IMR-90 (cell line): ENCODE measurements around the gene NTM. TPM values are rescaled to one million over a fixed set of nuclear protein-coding genes. Genes with fewer than 3 reads are reported as not detected.

Source experiments
- ATAC-seq: fragments of 200-7000 bp; cut with Tn5 transposase; 2 replicates; pipeline ENCODE4 v1.9.1; 2020; ENCODE audit warnings: low read depth, mild to moderate bottlenecking, moderate library complexity
- BruUV-seq: library from RNA; stranded (reverse); fragments of 400-500 nt; replicated peaks from 2 replicates; lab custom pipeline; 2021; lab: Mats Ljungman, UMichigan
- CTCF ChIA-PET: fragments of 300-600 bp; formaldehyde crosslinking; extraction: SDS; loops from one replicate; lab custom pipeline; 2021; ENCODE audit warnings: antibody characterized with exemption; lab: Yijun Ruan, JAX
- POLR2A ChIA-PET: fragments of 300-600 bp; sonication (Branson Sonifier 250); formaldehyde crosslinking; loops from one replicate; lab custom pipeline; 2022; ENCODE audit warnings: antibody characterized with exemption; ENCODE audit not compliant: unreplicated experiment; lab: Charles Lee
- DNase-seq: peaks from one replicate; pipeline ENCODE4 v3.0.0; 2013
- H2AFZ ChIP-seq: replicated peaks from 2 replicates; pipeline ENCODE3; 2013; ENCODE audit warnings: low read length, mild to moderate bottlenecking; ENCODE audit not compliant: poor library complexity
- H2AK5ac ChIP-seq: 2 replicates; pipeline ENCODE4 v1.6.1; 2013; ENCODE audit warnings: low read depth, low read length, inconsistent platforms
- H2AK9ac ChIP-seq: replicated peaks from 2 replicates; pipeline ENCODE3; 2013; ENCODE audit warnings: mild to moderate bottlenecking, low read depth, low read length, moderate library complexity; ENCODE audit not compliant: poor library complexity
- H2BK120ac ChIP-seq: 2 replicates; pipeline ENCODE4 v1.6.1; 2013; ENCODE audit warnings: low read depth, low read length, inconsistent platforms
- H2BK15ac ChIP-seq: 3 replicates; pipeline ENCODE4 v1.6.1; 2013; ENCODE audit warnings: low read depth, low read length, inconsistent platforms
- H2BK20ac ChIP-seq: 2 replicates; pipeline ENCODE4 v1.6.1; 2013; ENCODE audit warnings: low read depth, mild to moderate bottlenecking, inconsistent platforms, low read length, moderate library complexity
- H2BK5ac ChIP-seq: 2 replicates; pipeline ENCODE4 v1.6.1; 2013; ENCODE audit warnings: mild to moderate bottlenecking, low read depth, low read length, inconsistent platforms; ENCODE audit not compliant: poor library complexity, severe bottlenecking
- H3K14ac ChIP-seq: replicated peaks from 2 replicates; pipeline ENCODE4 v1.6.1; 2013; ENCODE audit warnings: low read depth, low read length, inconsistent platforms
- H3K18ac ChIP-seq: 2 replicates; pipeline ENCODE4 v1.6.1; 2013; ENCODE audit warnings: low read depth, low read length, control low read depth
- H3K23ac ChIP-seq: 2 replicates; pipeline ENCODE4 v1.6.1; 2013; ENCODE audit warnings: low read depth, low read length, inconsistent platforms
- H3K27ac ChIP-seq: 2 replicates; pipeline ENCODE4 v1.5.1; 2013; ENCODE audit warnings: mild to moderate bottlenecking, control low read depth, low read length; ENCODE audit not compliant: insufficient read depth
- H3K27me3 ChIP-seq: 2 replicates; pipeline ENCODE4 v1.6.1; 2013; ENCODE audit warnings: low read length; ENCODE audit not compliant: control insufficient read depth, insufficient read depth
- H3K36me3 ChIP-seq: 2 replicates; pipeline ENCODE4 v1.6.1; 2013; ENCODE audit warnings: low read length, mixed read lengths; ENCODE audit not compliant: control insufficient read depth, insufficient read depth
- H3K4ac ChIP-seq: 2 replicates; pipeline ENCODE4 v1.6.1; 2013; ENCODE audit warnings: low read depth, low read length, inconsistent platforms
- H3K4me1 ChIP-seq: 2 replicates; pipeline ENCODE4 v1.6.1; 2013; ENCODE audit warnings: low read length, mixed read lengths; ENCODE audit not compliant: control insufficient read depth, insufficient read depth
- H3K4me2 ChIP-seq: 2 replicates; pipeline ENCODE4 v1.6.1; 2013; ENCODE audit warnings: low read depth, mild to moderate bottlenecking, control low read depth, low read length, moderate library complexity
- H3K4me3 ChIP-seq: 2 replicates; pipeline ENCODE4 v1.5.1; 2013; ENCODE audit warnings: low read depth, mild to moderate bottlenecking, control low read depth, low read length, moderate library complexity; ENCODE audit not compliant: insufficient read depth
- H3K56ac ChIP-seq: 2 replicates; pipeline ENCODE4 v1.6.1; 2013; ENCODE audit warnings: low read length, inconsistent platforms; ENCODE audit not compliant: insufficient read depth; ENCODE audit errors: extremely low read depth
- H3K79me1 ChIP-seq, 2 experiments: 2 replicates each; pipeline ENCODE4 v1.6.1; 2013; ENCODE audit warnings: low read length in 2 of 2, inconsistent platforms in 1 of 2, low read depth in 1 of 2
- H3K9ac ChIP-seq: 2 replicates; pipeline ENCODE4 v1.6.1; 2013; ENCODE audit warnings: low read depth, low read length, control low read depth
- H3K9me1 ChIP-seq: 2 replicates; pipeline ENCODE4 v1.6.1; 2013; ENCODE audit warnings: low read length, inconsistent platforms; ENCODE audit not compliant: insufficient read depth
- H3K9me3 ChIP-seq: 2 replicates; pipeline ENCODE4 v1.6.1; 2013; ENCODE audit warnings: low read length; ENCODE audit not compliant: control insufficient read depth, insufficient read depth
- H4K20me1 ChIP-seq: 2 replicates; pipeline ENCODE4 v1.6.1; 2013; ENCODE audit warnings: low read length, inconsistent platforms; ENCODE audit not compliant: insufficient read depth
- H4K5ac ChIP-seq: 2 replicates; pipeline ENCODE4 v1.6.1; 2013; ENCODE audit warnings: mild to moderate bottlenecking, low read depth, low read length, control low read depth
- H4K8ac ChIP-seq, 2 experiments: 2 replicates each; pipeline ENCODE4 v1.6.1; 2013; ENCODE audit warnings: low read depth in 2 of 2, low read length in 2 of 2, control low read depth in 1 of 2, inconsistent platforms in 1 of 2
- H4K91ac ChIP-seq: 2 replicates; pipeline ENCODE4 v1.6.1; 2013; ENCODE audit warnings: low read depth, low read length, inconsistent platforms; ENCODE audit not compliant: insufficient read depth
- BHLHE40 ChIP-seq: fragments of 150-350 bp; IDR thresholded peaks from 2 replicates; pipeline ENCODE4 v1.6.1; 2016; ENCODE audit warnings: mild to moderate bottlenecking, low read depth, low read length
- CEBPB ChIP-seq: IDR thresholded peaks from 2 replicates; pipeline ENCODE4 v1.6.1; 2012; ENCODE audit warnings: low read depth, low read length, improper control_type of control experiment
- ELK1 ChIP-seq: fragments of 150-350 bp; IDR thresholded peaks from 2 replicates; pipeline ENCODE4 v1.6.1; 2016; ENCODE audit warnings: low read depth, mild to moderate bottlenecking, low read length, moderate library complexity, borderline replicate concordance
- FOS ChIP-seq: fragments of 150-350 bp; IDR thresholded peaks from 2 replicates; pipeline ENCODE4 v1.6.1; 2016; ENCODE audit warnings: low read depth, low read length
- MAFK ChIP-seq: IDR thresholded peaks from 2 replicates; pipeline ENCODE4 v1.6.1; 2012; ENCODE audit warnings: low read depth, low read length, improper control_type of control experiment
- MAZ ChIP-seq: IDR thresholded peaks from 2 replicates; pipeline ENCODE4 v1.6.1; 2012; ENCODE audit warnings: low read depth, mild to moderate bottlenecking, low read length, improper control_type of control experiment, moderate library complexity, borderline replicate concordance
- MXI1 ChIP-seq: IDR thresholded peaks from 2 replicates; pipeline ENCODE4 v1.6.1; 2012; ENCODE audit warnings: low read depth, mild to moderate bottlenecking, low read length, moderate library complexity, borderline replicate concordance
- NFE2L2 ChIP-seq: fragments of 150-350 bp; IDR thresholded peaks from 2 replicates; pipeline ENCODE4 v1.6.1; 2016; ENCODE audit warnings: low read depth, mild to moderate bottlenecking, low read length
- POLR2A ChIP-seq: IDR thresholded peaks from 2 replicates; pipeline ENCODE4 v1.6.1; 2012; ENCODE audit warnings: mild to moderate bottlenecking, low read depth, low read length
- RAD21 ChIP-seq: IDR thresholded peaks from 2 replicates; pipeline ENCODE4 v1.6.1; 2012; ENCODE audit warnings: low read length, improper control_type of control experiment
- RCOR1 ChIP-seq: IDR thresholded peaks from 2 replicates; pipeline ENCODE4 v1.6.1; 2012; ENCODE audit warnings: mild to moderate bottlenecking, low read length, improper control_type of control experiment; ENCODE audit not compliant: insufficient replicate concordance
- USF2 ChIP-seq: fragments of 150-350 bp; IDR thresholded peaks from 2 replicates; pipeline ENCODE4 v1.6.1; 2017; ENCODE audit warnings: mild to moderate bottlenecking, antibody characterized with exemption, low read length, low read depth
- WGBS, 2 experiments: methylation state at CpG; one replicate each; pipeline versions ENCODE4 v1.1.5 to v1.1.7; 2013; ENCODE audit warnings: missing lambda C conversion rate in 2 of 2; ENCODE audit not compliant: insufficient read length in 1 of 2; ENCODE audit errors: extremely low coverage in 2 of 2; 5-methylcytosine and 5-hydroxymethylcytosine counted together
- dilution Hi-C: fragments of 300-500 bp; cut with HindIII; formaldehyde crosslinking; loops from one replicate; pipeline ENCODE4 v1.14.3; 2018; ENCODE audit warnings: low sequenced_read_pairs; ENCODE audit not compliant: unreplicated experiment
- in situ Hi-C: fragments of 300-500 bp; cut with MboI; formaldehyde crosslinking; loops from 3 replicates; pipeline ENCODE4 v1.14.3; 2019; ENCODE audit warnings: low sequenced_read_pairs, inconsistent platforms, mixed read lengths
- intact Hi-C: fragments of 100-400 bp; cut with micrococcal nuclease; formaldehyde crosslinking; loops from 2 replicates; pipeline ENCODE4 v1.10.0; 2022
- polyA plus RNA-seq, 3 experiments: library from polyadenylated mRNA; depleted of rRNA; stranded (reverse); fragments of >200 nt; gene quantifications; 2 replicates each; pipeline ENCODE4 v1.2.3, GENCODE V29; 2012; ENCODE audit warnings: low replicate concordance in 1 of 3
- total RNA-seq: library from RNA; depleted of rRNA; stranded (reverse); fragments of >200 nt; gene quantifications from 2 replicates; pipeline ENCODE4 v1.2.3, GENCODE V29; 2012

The NTM gene
- total and polyA plus RNA-seq, 2 of the 4 experiments (the other 2 are of a cell fraction) = 19.5 to 25.5 TPM

GRCh38 chr11:131917634-131918384 is 547.4 kb downstream of the NTM start:
- in situ Hi-C loops = loop anchor here (5.0 kb wide), 1 partner anchor 209 kb away; no protein-coding TSS in a partner anchor
- no peak overlapping the region for H3K18ac ChIP-seq
- CTCF ChIA-PET = interaction anchor here (1.7 kb wide), 1 partner anchor 209 kb away, joined by 8 read pairs; no protein-coding TSS in a partner anchor

More at GRCh38 chr11:131917634-131918384, 547.4 kb downstream of the NTM start:
- intact Hi-C loops = no loop called here
- DNase-seq = no peak
- Histone ChIP-seq H3K9ac (no peak overlapping the region), H4K5ac (no peak overlapping the region), H2AFZ (no peak overlapping the region), H4K91ac (no peak overlapping the region), H3K27me3 (no peaks in the 10 kb centered on the region), H2BK5ac (no peak overlapping the region), H2BK15ac (0 out of 3 replicates have a peak overlapping the region, but pooled peaks have one; percentile 25), H3K4me2 (no peak overlapping the region), H3K56ac (no peak overlapping the region), H2AK9ac (no peak overlapping the region), H2AK5ac (no peak overlapping the region; the same call in 1 of the 2 replicates), H2BK20ac (no peak overlapping the region), H3K9me3 (no peaks in the 10 kb centered on the region), H3K4me1 (peaks cover 2% of the 10 kb centered on the region), H3K4ac (0 out of 2 replicates have a peak overlapping the region, but pooled peaks have one; percentile 15), H3K9me1 (peaks cover 16% of the 10 kb centered on the region), H3K27ac (no peak overlapping the region), H2BK120ac (peak overlapping the region; percentile 44; the same call in 1 of the 2 replicates), H3K36me3 (no peaks in the 10 kb centered on the region), H4K8ac (no peak overlapping the region), H3K79me1 (peaks cover 33 to 71% of the 10 kb centered on the region in 2 experiments), H3K14ac (no peak overlapping the region), H4K20me1 (no peaks in the 10 kb centered on the region), H3K23ac (no peak overlapping the region), H3K4me3 (no peak overlapping the region)
- BruUV-seq = no TSS peak
- no peak for ATAC-seq
- dilution Hi-C loops = no loop called here
- POLR2A ChIA-PET = no interaction called here
- WGBS, 2 experiments = 89% methylated on average over 5 of the region's 12 CpGs; no CpG with 5 or more reads in 1 of the 2 experiments
- TF ChIP-seq POLR2A (no peak), BHLHE40 (no peak), FOS (no peak), ELK1 (no peak), MAFK (no peak), USF2 (no peak), MXI1 (no peak), RAD21 (no peak), NFE2L2 (no peak), RCOR1 (no peak), MAZ (no peak), CEBPB (no peak)
